Right forelimb (tissue), 1 donor: ENCODE data around the gene PRUNE2.
"Not testable (repeated sequence)": the region's sequence is repeated elsewhere in the genome, so short reads cannot be mapped to it uniquely, and the experiment has no call there.

Experiments
- DNase-seq: peaks from one replicate; pipeline ENCODE4 v3.0.0-alpha.2; 2018

Gene PRUNE2

GRCh38 chr9:76905791-76906646 is at the start of gene PRUNE2:
TSS of gene PRUNE2 (minus strand) at chr9:76906114. CDS start at chr9:76905963, 151 bp downstream.
- DNase-seq: peak; percentile 89

GRCh38 chr9:76955406-76955805 is 49.5 kb upstream of the PRUNE2 start:
- DNase-seq: not testable (repeated sequence)

- DNase-seq: no peak
These were observed 44.0 kb upstream of the PRUNE2 start for GRCh38 chr9:76949865-76950264.

- no peak for DNase-seq
These were observed 38.1 kb upstream of the PRUNE2 start for GRCh38 chr9:76944011-76944410.

GRCh38 chr9:76943054-76943453 is 37.1 kb upstream of the PRUNE2 start:
- DNase-seq: no peak

- DNase-seq: no peak
These were observed 26.8 kb upstream of the PRUNE2 start for GRCh38 chr9:76932757-76933156.

- no peak for DNase-seq
These were observed 26.4 kb upstream of the PRUNE2 start for GRCh38 chr9:76932265-76932664.

- DNase-seq: no peak
These were observed 21.8 kb upstream of the PRUNE2 start for GRCh38 chr9:76927540-76928240.

GRCh38 chr9:76926846-76927245 is 20.9 kb upstream of the PRUNE2 start:
- DNase-seq: no peak

GRCh38 chr9:76926324-76926741 is 20.4 kb upstream of the PRUNE2 start:
- DNase-seq: no peak

GRCh38 chr9:76921165-76921564 is 15.3 kb upstream of the PRUNE2 start:
- DNase-seq: no peak

- no peak for DNase-seq
These were observed 11.4 kb upstream of the PRUNE2 start for GRCh38 chr9:76917299-76917698.

GRCh38 chr9:76916231-76916630 is 10.3 kb upstream of the PRUNE2 start:
- no peak for DNase-seq

- DNase-seq: no peak
These were observed 7.6 kb upstream of the PRUNE2 start for GRCh38 chr9:76913467-76913866.

- DNase-seq: no peak
These were observed 6.8 kb upstream of the PRUNE2 start for GRCh38 chr9:76912636-76913275.

- DNase-seq: no peak
These were observed 6.1 kb upstream of the PRUNE2 start for GRCh38 chr9:76911971-76912370.

- no peak for DNase-seq
These were observed 4.9 kb upstream of the PRUNE2 start for GRCh38 chr9:76910861-76911260.

- DNase-seq: no peak
These were observed 697 bp upstream of the PRUNE2 start for GRCh38 chr9:76906647-76906975.

GRCh38 chr9:76904661-76905457 is 1.1 kb downstream of the PRUNE2 start:
- no peak for DNase-seq

- no peak for DNase-seq
These were observed 3.5 kb downstream of the PRUNE2 start for GRCh38 chr9:76902395-76902794.

- no peak for DNase-seq
These were observed 4.1 kb downstream of the PRUNE2 start for GRCh38 chr9:76901801-76902200.

- no peak for DNase-seq
These were observed 5.0 kb downstream of the PRUNE2 start for GRCh38 chr9:76900884-76901440.

GRCh38 chr9:76898786-76899185 is 7.1 kb downstream of the PRUNE2 start:
- no peak for DNase-seq
